Endodermal cell (in vitro differentiated cells): ENCODE results near the gene SPINK13. TPM values are rescaled to one million over a fixed set of nuclear protein-coding genes. Genes with fewer than 3 reads are reported as not detected.

Experiments
- DNase-seq: peaks from one replicate; pipeline ENCODE4 v3.0.0-alpha.2; 2017
- H3K27ac ChIP-seq: 2 replicates; pipeline ENCODE4 v1.5.1; 2013; ENCODE audit warnings: mild to moderate bottlenecking, low read depth, low read length, moderate library complexity
- H3K27me3 ChIP-seq: 2 replicates; pipeline ENCODE4 v1.6.1; 2013; ENCODE audit warnings: mild to moderate bottlenecking, low read length, moderate library complexity; ENCODE audit not compliant: insufficient read depth, control insufficient read depth, poor library complexity, severe bottlenecking
- H3K36me3 ChIP-seq: 2 replicates; pipeline ENCODE4 v1.7.0; 2013; ENCODE audit warnings: mild to moderate bottlenecking, low read length, moderate library complexity; ENCODE audit not compliant: control insufficient read depth, insufficient read depth
- H3K4me1 ChIP-seq: one replicate; pipeline ENCODE4 v1.7.0; 2013; ENCODE audit warnings: low read length; ENCODE audit not compliant: control insufficient read depth, insufficient read depth
- H3K4me3 ChIP-seq: 2 replicates; pipeline ENCODE4 v1.5.1; 2013; ENCODE audit warnings: mild to moderate bottlenecking, low read length, moderate library complexity
- H3K9ac ChIP-seq: 2 replicates; pipeline ENCODE4 v1.6.1; 2013; ENCODE audit warnings: mild to moderate bottlenecking, low read length, moderate library complexity; ENCODE audit not compliant: poor library complexity, severe bottlenecking; ENCODE audit errors: extremely low read depth
- H3K9me3 ChIP-seq: 2 replicates; pipeline ENCODE4 v1.6.1; 2013; ENCODE audit warnings: mild to moderate bottlenecking, low read length, moderate library complexity; ENCODE audit not compliant: control insufficient read depth
- H3K27ac Mint-ChIP-seq: 2 replicates; pipeline ENCODE4 v1.8.0; 2020; ENCODE audit warnings: mixed read lengths
- H3K27me3 Mint-ChIP-seq: 2 replicates; pipeline ENCODE4 v1.8.0; 2021; ENCODE audit warnings: mild to moderate bottlenecking, mixed read lengths; ENCODE audit not compliant: insufficient read depth
- H3K36me3 Mint-ChIP-seq: 2 replicates; pipeline ENCODE4 v1.8.0; 2020; ENCODE audit warnings: low read depth, mixed read lengths
- H3K4me1 Mint-ChIP-seq: 2 replicates; pipeline ENCODE4 v1.8.0; 2020; ENCODE audit warnings: mixed read lengths
- H3K4me3 Mint-ChIP-seq: 2 replicates; pipeline ENCODE4 v1.8.0; 2020; ENCODE audit warnings: mild to moderate bottlenecking, moderate library complexity, mixed read lengths
- H3K9me3 Mint-ChIP-seq: 2 replicates; pipeline ENCODE4 v1.8.0; 2020; ENCODE audit warnings: mild to moderate bottlenecking, mixed read lengths
- WGBS, 2 experiments: methylation state at CpG; one replicate each; pipeline versions ENCODE4 v1.1.5 to v1.1.7; 2013; ENCODE audit warnings: missing lambda C conversion rate in 2 of 2, mixed read lengths in 1 of 2; ENCODE audit not compliant: insufficient coverage in 1 of 2, insufficient read length in 1 of 2; 5-methylcytosine and 5-hydroxymethylcytosine counted together
- total RNA-seq, 2 donors: library from RNA; stranded (reverse); fragmentation: NEBNext Ultra II Directional in 1 of 2; extraction: Animal tissue kit (Norgen Biotek cat#: 25700) in 1 of 2; gene quantifications; 2 replicates in 1 of 2; 3 replicates in 1 of 2; pipeline ENCODE4 v1.2.1, GENCODE V29; 2021
- TF ChIP-seq, protein P1 (sequence below): fragments of 200-600 bp; sonication (generic); conservative IDR thresholded peaks from 2 replicates; pipeline ENCODE4 v1.5.0; 2021; ENCODE audit warnings: antibody characterized with exemption, mild to moderate bottlenecking

The SPINK13 gene
- total RNA-seq, 2 donors from 2014 or later, result not detected

DNA sequence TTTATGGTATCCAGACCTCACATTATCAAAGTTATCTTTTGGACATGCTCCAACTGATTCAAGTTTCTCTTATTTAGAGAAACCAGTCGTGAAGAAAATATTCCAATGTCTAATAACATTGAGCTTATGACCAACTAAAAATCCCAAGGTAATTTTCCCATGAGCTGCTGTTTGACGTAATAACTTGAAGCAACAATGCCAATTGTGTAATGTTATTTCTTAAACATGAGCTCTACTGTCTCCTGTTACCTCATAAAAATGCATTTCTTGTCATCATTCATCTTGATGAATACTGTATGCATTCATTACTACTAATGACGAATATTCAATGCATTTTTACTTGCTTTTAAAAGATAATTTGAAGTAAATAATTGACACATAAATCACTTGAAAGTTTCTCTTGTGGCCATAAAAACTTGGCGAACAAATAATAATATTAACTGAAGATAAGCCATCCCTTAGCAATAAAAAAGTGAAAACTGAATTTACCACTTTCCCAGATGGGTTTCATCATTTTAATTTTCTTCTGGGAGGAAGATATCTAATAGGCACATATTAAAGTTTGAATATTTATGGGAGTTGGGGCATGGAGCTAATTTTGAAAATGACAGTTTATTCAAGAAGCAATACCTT is 30.7 kb upstream of the SPINK13 start:
- no peak overlapping the region for H3K27ac Mint-ChIP-seq
- H3K27me3 ChIP-seq, result peaks cover 16% of the 10 kb centered on the region
- no peak overlapping the region for H3K4me3 Mint-ChIP-seq
- H3K36me3 Mint-ChIP-seq, result no peaks in the 10 kb centered on the region
- no peak overlapping the region for H3K4me3 ChIP-seq
- DNase-seq, result no peak
- WGBS, 2 experiments, result 78 to 95% methylated on average over 2 to 3 of the region's 4 CpGs
- H3K27me3 Mint-ChIP-seq, result peaks cover 21% of the 10 kb centered on the region
- no peaks in the 10 kb centered on the region for H3K4me1 ChIP-seq
- no peak overlapping the region for H3K9ac ChIP-seq
- H3K9me3 ChIP-seq, result no peaks in the 10 kb centered on the region
- H3K36me3 ChIP-seq, result no peaks in the 10 kb centered on the region
- no peak overlapping the region for H3K27ac ChIP-seq
- no peaks in the 10 kb centered on the region for H3K9me3 Mint-ChIP-seq
- TF ChIP-seq, protein P1, sequence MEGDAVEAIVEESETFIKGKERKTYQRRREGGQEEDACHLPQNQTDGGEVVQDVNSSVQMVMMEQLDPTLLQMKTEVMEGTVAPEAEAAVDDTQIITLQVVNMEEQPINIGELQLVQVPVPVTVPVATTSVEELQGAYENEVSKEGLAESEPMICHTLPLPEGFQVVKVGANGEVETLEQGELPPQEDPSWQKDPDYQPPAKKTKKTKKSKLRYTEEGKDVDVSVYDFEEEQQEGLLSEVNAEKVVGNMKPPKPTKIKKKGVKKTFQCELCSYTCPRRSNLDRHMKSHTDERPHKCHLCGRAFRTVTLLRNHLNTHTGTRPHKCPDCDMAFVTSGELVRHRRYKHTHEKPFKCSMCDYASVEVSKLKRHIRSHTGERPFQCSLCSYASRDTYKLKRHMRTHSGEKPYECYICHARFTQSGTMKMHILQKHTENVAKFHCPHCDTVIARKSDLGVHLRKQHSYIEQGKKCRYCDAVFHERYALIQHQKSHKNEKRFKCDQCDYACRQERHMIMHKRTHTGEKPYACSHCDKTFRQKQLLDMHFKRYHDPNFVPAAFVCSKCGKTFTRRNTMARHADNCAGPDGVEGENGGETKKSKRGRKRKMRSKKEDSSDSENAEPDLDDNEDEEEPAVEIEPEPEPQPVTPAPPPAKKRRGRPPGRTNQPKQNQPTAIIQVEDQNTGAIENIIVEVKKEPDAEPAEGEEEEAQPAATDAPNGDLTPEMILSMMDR, result no peak
- H3K4me1 Mint-ChIP-seq, result no peaks in the 10 kb centered on the region

DNA sequence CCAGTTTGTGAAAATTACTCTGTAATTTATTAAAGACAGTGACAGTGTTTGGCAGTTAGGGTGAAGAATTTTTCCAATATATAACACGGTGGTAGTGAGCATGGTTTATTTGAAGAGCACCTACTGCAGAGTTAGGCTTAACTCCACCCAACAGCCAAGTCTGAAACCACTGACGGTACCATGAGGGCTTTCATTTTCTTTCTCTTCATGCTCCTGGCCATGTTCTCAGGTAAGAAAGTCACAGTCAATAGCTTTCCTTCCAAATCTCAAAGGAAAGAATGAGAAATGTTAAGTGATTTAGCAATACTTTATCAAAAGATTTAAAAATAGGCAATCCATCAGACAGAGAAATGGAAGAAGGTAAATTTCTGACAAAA is 30.2 kb upstream of the SPINK13 start, which contains the start of gene MARCOL:
TSS of gene MARCOL (plus strand) at position 108 of the 377 bp plus-strand sequence. CDS start at position 181, 73 bp downstream.
- H3K36me3 ChIP-seq, result no peaks in the 10 kb centered on the region
- no peak within 1 kb of the TSS for H3K27ac ChIP-seq
- no peaks in the 10 kb centered on the region for H3K36me3 Mint-ChIP-seq
- H3K9me3 Mint-ChIP-seq, result no peaks in the 10 kb centered on the region
- H3K9me3 ChIP-seq, result no peaks in the 10 kb centered on the region
- no peak for DNase-seq
- no peak within 1 kb of the TSS for H3K4me3 ChIP-seq
- H3K27me3 ChIP-seq, result peaks cover 16% of the 10 kb centered on the region
- TF ChIP-seq, protein P1, result no peak
- H3K27me3 Mint-ChIP-seq, result peaks cover 26% of the 10 kb centered on the region
- H3K27ac Mint-ChIP-seq, result no peak within 1 kb of the TSS
- H3K4me1 ChIP-seq, result no peaks in the 10 kb centered on the region
- no peak within 1 kb of the TSS for H3K4me3 Mint-ChIP-seq
- no peaks in the 10 kb centered on the region for H3K4me1 Mint-ChIP-seq
- 85% methylated on average over 2 of the region's 2 CpGs; no CpG with 5 or more reads in 1 of the 2 experiments for WGBS, 2 experiments
- no peak within 1 kb of the TSS for H3K9ac ChIP-seq

DNA sequence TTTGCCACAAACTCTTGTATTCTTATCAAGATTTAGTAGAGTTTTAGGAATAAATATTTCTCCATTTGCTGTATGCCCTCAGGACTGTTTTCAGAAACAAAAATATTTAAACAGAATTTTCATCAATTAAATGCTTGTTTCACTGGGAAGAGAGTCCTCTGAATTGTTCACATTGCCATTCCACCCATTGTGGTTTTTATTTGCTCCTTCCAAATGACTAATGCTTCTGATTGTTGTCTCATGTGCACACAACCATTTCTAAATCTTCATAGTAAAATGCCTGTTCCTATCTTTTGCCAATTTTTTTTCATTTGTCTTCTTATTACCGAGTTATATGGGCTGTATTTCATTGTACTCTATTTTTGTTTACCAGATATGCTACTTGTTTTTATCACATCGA is 19.7 kb upstream of the SPINK13 start:
- H3K4me1 Mint-ChIP-seq, result no peaks in the 10 kb centered on the region
- H3K27me3 Mint-ChIP-seq, result peaks cover 27% of the 10 kb centered on the region
- H3K9me3 Mint-ChIP-seq, result peaks cover 6% of the 10 kb centered on the region
- H3K27ac ChIP-seq, result no peak overlapping the region
- no peak overlapping the region for H3K9ac ChIP-seq
- no peaks in the 10 kb centered on the region for H3K4me1 ChIP-seq
- no peaks in the 10 kb centered on the region for H3K36me3 Mint-ChIP-seq
- TF ChIP-seq, protein P1, result no peak
- H3K4me3 Mint-ChIP-seq, result no peak overlapping the region
- H3K27me3 ChIP-seq, result peaks cover 8% of the 10 kb centered on the region
- peaks cover 9% of the 10 kb centered on the region for H3K9me3 ChIP-seq
- H3K36me3 ChIP-seq, result no peaks in the 10 kb centered on the region
- no peak overlapping the region for H3K4me3 ChIP-seq
- no peak overlapping the region for H3K27ac Mint-ChIP-seq
- DNase-seq, result no peak
- WGBS, 2 experiments, result 100% methylated on average over 2 of the region's 2 CpGs; no CpG with 5 or more reads in 1 of the 2 experiments
